AG04450 (cell line): ENCODE data around the gene CCP110. TPM values are rescaled to one million over a fixed set of nuclear protein-coding genes. Genes with fewer than 3 reads are reported as not detected.

Experiments used
- CTCF ChIA-PET: fragments of 300-600, 350-600 bp; formaldehyde crosslinking; extraction: SDS; loops from one replicate; lab custom pipeline; 2022; ENCODE audit warnings: antibody characterized with exemption, inconsistent platforms; lab: Charles Lee
- POLR2A ChIA-PET: fragments of 350-600 bp; formaldehyde crosslinking; extraction: SDS; loops from one replicate; lab custom pipeline; 2021; ENCODE audit warnings: antibody characterized with exemption, inconsistent platforms; lab: Yijun Ruan, JAX
- DNase-seq: peaks from one replicate; pipeline ENCODE4 v3.0.0-alpha.2; 2011; ENCODE audit warnings: low read depth, low spot score
- H3K27ac ChIP-seq: one replicate; pipeline ENCODE4 v1.5.1; 2012; ENCODE audit warnings: low read depth, low read length, control low read depth
- H3K27me3 ChIP-seq: one replicate; pipeline ENCODE4 v1.6.0; 2012; ENCODE audit warnings: low read length; ENCODE audit not compliant: control insufficient read depth, insufficient read depth
- H3K4me3 ChIP-seq: 2 replicates; pipeline ENCODE4 v1.5.1; 2011; ENCODE audit warnings: mild to moderate bottlenecking, low read depth, low read length, control low read depth
- H3K9me3 ChIP-seq: 2 replicates; pipeline ENCODE4 v1.5.1; 2012; ENCODE audit warnings: low read length; ENCODE audit not compliant: control insufficient read depth, insufficient read depth
- polyA plus RNA-seq: library from polyadenylated mRNA; depleted of rRNA; stranded (reverse); fragments of >200 nt; gene quantifications from 2 replicates; pipeline ENCODE4 v1.2.3, GENCODE V29; 2011
- TF ChIP-seq, protein P1 (sequence below): IDR thresholded peaks from 2 replicates; pipeline ENCODE4 v1.5.1; 2011; ENCODE audit warnings: low read depth, low read length, control low read depth, inconsistent platforms

The CCP110 gene
- polyA plus RNA-seq, 1 experiment: 8.5 TPM

DNA sequence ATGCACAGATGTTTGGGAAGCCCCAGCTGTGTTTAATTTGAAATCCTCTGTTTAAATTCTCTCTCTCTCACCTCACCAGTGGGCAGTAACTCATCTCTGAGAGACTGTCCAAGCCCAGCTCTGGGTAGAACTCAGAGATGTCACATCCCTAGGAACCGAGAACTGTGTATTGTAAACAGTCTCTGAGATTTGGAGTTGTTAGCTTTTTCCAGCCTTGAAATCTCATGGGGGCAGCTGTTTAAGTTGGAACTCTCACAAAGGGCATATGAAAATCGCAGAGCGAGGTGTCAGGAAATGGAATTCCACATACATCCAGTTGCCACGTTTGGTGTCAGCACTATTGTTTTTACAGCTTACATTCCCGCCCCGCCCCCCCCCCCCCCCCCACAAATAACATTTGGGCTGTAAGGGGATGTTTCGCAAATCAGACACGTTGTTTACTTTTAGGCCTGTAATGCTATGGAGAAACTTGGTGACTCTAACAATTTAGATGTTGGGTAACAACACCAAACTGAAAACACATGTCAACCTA is 66.1 kb downstream of the CCP110 start:
- TF ChIP-seq, protein P1, sequence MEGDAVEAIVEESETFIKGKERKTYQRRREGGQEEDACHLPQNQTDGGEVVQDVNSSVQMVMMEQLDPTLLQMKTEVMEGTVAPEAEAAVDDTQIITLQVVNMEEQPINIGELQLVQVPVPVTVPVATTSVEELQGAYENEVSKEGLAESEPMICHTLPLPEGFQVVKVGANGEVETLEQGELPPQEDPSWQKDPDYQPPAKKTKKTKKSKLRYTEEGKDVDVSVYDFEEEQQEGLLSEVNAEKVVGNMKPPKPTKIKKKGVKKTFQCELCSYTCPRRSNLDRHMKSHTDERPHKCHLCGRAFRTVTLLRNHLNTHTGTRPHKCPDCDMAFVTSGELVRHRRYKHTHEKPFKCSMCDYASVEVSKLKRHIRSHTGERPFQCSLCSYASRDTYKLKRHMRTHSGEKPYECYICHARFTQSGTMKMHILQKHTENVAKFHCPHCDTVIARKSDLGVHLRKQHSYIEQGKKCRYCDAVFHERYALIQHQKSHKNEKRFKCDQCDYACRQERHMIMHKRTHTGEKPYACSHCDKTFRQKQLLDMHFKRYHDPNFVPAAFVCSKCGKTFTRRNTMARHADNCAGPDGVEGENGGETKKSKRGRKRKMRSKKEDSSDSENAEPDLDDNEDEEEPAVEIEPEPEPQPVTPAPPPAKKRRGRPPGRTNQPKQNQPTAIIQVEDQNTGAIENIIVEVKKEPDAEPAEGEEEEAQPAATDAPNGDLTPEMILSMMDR: no peak
- peak overlapping the region; percentile 88 for H3K27ac ChIP-seq
- peak; percentile 71 for DNase-seq
- POLR2A ChIA-PET: interaction anchor here (0.8 to 1.9 kb wide), 5 partner anchors 34 to 523 kb away, joined by 3 to 12 read pairs (median 4); partner anchors contain the start of genes COQ7 and VPS35L
- H3K9me3 ChIP-seq: no peaks in the 10 kb centered on the region
- no peak overlapping the region for H3K4me3 ChIP-seq
- no peaks in the 10 kb centered on the region for H3K27me3 ChIP-seq
- CTCF ChIA-PET: interaction anchor here (0.5 to 2.4 kb wide), 7 partner anchors 9 to 317 kb away, joined by 3 to 14 read pairs (median 5); partner anchors contain the start of gene VPS35L

DNA sequence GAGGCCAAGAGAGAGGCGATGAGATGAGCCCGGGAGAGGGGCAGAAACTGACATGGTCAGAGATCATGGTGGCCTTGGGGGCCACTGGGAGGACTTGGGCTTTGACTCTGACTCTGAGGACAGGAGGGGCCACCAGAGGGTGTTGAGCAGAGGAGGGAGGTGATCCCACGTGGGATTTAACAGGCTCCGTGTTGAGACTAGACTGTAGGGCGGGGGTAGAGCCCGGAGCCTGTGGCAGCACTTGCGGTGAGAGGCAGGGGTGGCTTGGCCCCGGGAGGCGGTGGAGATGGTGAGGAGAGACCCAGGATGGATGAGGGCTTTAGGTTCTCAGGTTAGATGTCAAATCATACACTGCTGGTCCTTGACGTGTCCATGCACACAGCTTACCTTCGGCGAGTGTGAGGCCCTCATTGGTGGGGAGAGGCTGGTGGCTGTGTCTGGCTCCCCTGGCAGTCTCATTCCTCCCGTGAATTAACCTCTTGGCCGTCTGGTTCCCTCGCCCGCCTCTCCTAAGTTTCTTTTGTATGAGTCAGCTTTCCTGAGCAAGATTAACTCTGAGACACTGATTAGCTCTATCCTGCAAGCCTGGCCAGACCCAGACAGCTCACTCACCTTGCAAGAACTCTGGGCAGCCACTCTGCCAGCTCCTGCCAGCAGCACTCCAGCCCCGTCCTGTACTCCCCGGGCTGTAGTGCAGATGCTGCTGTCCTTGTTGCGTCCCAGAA is 71.5 kb downstream of the CCP110 start:
- H3K27ac ChIP-seq: peak overlapping the region; percentile 52
- H3K9me3 ChIP-seq: no peaks in the 10 kb centered on the region
- peak; percentile 43 for DNase-seq
- TF ChIP-seq, protein P1: no peak
- CTCF ChIA-PET: interaction anchor here (0.5 to 12.5 kb wide), 5 partner anchors 11 to 1520 kb away, joined by 3 to 193 read pairs (median 6); no protein-coding TSS in a partner anchor
- no peak overlapping the region for H3K4me3 ChIP-seq
- POLR2A ChIA-PET: interaction anchor here (0.6 kb wide), 1 partner anchor 19 kb away, joined by 3 read pairs; no protein-coding TSS in a partner anchor
- no peaks in the 10 kb centered on the region for H3K27me3 ChIP-seq

DNA sequence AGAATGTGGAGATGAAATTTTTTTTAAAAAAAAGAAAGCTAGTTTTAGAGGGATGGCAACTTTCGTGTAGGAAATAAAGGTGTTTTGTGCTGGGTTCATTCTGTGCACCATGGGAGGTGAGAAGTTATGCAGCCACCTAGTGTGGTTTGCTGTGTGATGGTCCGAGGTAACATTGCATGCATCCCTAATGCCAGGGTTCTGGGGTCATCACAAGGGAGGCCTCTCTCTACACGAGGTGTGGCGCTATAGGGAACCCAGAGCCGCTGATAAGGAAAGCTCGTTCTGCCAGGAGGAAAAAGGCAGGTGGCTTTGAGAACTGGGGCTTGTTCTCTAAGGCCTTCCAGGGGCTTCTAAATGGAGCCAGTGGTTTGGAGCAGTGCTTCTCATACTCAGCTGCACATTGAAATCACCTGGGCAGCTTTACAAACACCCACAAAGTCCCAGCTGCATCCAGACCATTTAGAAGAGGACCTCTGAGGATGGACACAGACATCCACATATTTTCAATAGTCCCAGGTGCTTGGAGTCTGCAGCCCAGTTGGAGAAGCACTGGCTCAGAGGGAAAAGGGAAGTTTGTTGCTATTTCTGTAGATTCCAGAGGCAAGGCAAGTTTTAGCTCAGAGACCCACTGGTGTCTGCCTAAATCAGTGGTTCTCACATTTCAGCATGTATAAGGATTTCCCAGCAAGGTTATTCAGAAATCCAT is 75.2 kb downstream of the CCP110 start:
- TF ChIP-seq, protein P1: no peak
- DNase-seq: no peak
- CTCF ChIA-PET: interaction anchor here (0.6 to 12.5 kb wide), 12 partner anchors 8 to 308 kb away, joined by 3 to 193 read pairs (median 3); partner anchors contain the start of gene GPRC5B
- POLR2A ChIA-PET: no interaction called here
- Histone ChIP-seq H3K4me3 (no peak overlapping the region), H3K27ac (no peak overlapping the region), H3K9me3 (no peaks in the 10 kb centered on the region), H3K27me3 (no peaks in the 10 kb centered on the region)

DNA sequence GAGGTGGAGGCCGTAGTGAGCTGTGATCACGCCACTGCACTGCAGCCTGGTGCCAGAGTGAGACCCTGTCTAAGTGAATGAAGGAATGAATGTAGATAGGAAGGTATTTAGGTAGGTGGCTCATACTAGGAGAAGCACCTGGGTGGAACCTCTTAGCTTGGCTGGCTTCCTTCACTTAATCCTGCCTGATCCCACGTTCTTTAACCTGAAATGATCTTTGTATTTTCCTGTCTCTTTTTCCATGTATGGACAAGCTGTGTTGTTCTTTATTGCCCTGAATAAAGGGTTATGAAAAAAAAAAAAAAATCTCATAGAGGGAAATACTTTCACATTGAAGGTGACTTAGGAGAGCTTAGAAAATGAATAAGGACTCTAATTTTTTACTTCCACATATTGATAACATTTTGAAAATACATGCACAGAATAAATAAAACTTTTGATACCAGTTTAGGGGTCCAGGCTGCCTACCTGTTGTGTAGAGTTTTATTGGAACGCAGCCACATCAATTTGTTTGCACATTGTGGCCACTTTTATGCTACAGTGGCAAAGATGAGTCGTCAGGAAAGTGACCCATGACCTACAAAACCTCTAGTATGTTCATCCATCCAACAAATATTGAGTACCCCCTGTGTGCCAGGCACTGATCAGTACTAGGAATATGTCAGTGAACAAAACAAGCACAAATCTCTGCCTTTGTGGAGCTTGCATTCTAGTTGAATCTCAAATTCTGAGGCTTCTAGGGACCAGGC is 76.4 kb downstream of the CCP110 start:
- no peak overlapping the region for H3K4me3 ChIP-seq
- no peak overlapping the region for H3K27ac ChIP-seq
- H3K27me3 ChIP-seq: no peaks in the 10 kb centered on the region
- TF ChIP-seq, protein P1: no peak
- no peaks in the 10 kb centered on the region for H3K9me3 ChIP-seq
- POLR2A ChIA-PET: no interaction called here
- DNase-seq: no peak
- CTCF ChIA-PET: interaction anchor here (0.6 to 12.5 kb wide), 12 partner anchors 8 to 300 kb away, joined by 3 to 193 read pairs (median 6); partner anchors contain the start of gene GPRC5B
